GM23248 (cell line): Measurements from ENCODE around the gene CA12.

Experiments
- EZH2 ChIP-seq: fragments of 200-600 bp; sonication (generic); IDR thresholded peaks from 2 replicates; pipeline ENCODE4 v1.6.1; 2018; ENCODE audit warnings: antibody characterized with exemption, mild to moderate bottlenecking; ENCODE audit not compliant: insufficient read depth, poor library complexity, severe bottlenecking
- EZH2phosphoT487 ChIP-seq: fragments of 200-600 bp; sonication (generic); IDR thresholded peaks from 2 replicates; pipeline ENCODE4 v1.6.1; 2018; ENCODE audit warnings: antibody characterized with exemption, moderate library complexity, mild to moderate bottlenecking, low read depth; ENCODE audit not compliant: insufficient read depth

- no peak for TF ChIP-seq EZH2
- TF ChIP-seq EZH2phosphoT487: no peak
Observed at GRCh38 chr15:63340353-63340752, 41.3 kb downstream of the CA12 start.
